T-helper 22 cell (primary cell): ENCODE results near the gene HRCT1.
"Not testable (repeated sequence)": the region's sequence is repeated elsewhere in the genome, so short reads cannot be mapped to it uniquely, and the experiment has no call there.

Source experiments
- DNase-seq: peaks from one replicate; pipeline ENCODE4 v3.0.0-alpha.2; 2020; ENCODE audit warnings: low read depth

The HRCT1 gene

DNA sequence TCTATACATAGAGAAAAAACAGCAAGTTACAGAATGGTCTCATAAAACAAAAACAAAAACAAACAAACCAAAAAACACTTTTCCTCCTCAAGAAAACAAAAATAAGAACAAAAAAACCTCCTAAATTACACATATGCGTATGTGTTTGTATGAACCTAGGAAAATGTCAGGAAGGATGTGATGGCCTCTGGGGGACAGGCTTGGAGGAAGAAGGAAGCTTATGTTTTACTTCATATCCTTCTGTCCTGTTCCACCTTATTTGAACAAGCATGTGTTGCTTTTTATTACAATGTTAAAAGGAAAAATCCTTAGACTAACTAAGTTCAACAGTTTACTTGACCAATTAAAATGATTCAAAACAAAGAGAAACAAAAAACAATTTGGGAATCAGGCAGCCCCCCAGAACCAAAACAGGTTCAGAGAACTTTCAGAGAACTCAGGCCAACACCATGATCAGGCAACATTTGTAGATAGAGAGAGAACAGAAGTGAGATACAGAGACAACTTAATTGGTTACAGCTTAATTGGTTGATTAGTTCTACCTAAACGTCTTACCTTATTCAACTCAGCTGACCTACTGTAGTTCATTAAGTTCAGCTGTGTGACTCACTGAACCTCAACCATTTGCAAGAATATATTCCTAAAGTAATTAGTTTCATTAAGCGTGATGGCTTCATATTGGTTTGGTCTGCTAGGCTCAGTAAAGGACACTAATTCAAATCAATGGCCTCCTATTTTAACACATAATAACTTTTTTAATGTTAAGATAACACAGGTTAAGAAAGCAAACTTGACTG lies 13.4 kb downstream of the HRCT1 start:
- DNase-seq, result no peak

DNA sequence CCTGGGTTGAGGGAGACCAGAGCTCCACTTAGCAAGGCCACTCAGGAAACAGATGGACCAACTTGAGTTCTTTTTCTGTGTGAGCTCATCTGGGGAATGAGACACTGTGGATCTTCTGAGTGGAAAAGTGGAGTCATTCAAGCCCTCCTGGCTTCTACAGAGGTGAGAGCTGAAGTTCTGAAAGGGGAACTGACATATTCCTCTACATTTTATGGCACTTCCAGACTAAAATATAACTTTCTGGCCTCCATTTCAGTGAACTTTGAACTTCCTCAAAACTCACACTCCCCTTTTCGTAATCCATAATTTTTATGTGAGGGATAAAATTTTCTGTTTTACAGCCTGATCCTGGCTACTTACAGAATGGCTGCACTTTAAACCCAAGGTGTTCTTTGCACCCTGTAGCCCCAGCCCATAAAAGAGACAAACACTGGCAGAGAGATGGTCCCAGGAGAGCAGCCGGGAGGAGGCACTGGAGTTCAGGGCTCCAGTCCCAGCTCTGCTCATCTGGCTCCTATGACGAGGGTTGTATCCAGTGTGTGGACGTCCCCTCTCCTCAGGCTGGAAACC lies 14.1 kb downstream of the HRCT1 start:
- DNase-seq, result no peak

DNA sequence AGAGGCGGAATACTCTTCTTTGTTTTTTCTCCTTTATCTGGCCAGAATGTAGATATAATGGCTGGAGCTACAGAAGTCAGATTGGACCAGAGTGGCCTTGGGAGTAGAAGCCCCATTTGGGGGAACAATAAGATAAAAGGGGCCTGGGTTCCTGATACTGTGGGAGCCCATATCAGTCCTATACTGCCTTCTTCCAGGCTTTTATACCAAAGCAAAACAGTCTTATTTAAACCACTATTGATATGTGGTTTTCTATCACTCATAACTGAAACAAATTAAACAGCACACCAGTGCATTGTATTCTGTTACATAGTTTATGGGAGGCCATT lies 17.6 kb downstream of the HRCT1 start:
- no peak for DNase-seq

DNA sequence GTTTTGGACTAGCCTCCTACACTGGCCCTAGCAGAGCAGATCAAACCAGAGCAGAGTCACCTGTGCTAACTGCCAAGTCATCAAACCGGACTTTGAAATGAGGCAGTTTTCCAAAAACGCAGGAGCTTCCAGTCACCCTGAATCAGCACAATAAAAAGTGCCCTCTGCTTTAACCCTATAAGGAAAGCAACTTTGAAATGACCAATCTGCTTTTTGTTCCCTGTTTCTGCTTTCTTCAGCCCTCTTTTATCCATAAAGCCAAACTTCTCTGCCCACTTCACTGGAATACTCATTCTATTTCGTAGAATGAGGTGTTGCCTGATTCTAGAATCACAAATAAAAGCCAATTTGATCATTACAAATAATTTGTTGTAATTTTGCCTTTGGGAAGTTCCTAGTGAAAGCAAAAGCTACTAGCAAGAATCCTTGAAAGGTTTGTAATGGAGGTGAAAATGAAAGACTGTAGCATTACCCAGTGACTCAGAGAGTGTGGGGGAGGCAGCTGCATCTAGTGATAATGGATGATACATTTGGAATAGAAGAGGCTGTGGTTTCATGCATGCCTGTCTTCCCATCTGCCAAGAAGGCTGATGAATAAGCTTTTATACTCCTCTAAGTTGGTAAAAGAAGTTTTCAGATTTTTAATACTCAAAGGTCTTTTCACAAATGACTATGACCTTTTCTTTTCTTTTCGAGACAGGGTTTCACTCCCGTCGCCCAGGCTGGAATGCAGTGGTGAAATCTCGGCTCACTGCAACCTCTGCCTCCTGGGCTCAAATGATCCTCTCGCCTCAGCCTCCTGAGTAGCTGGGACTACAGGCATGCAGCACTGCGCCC lies 18.1 kb downstream of the HRCT1 start:
- no peak for DNase-seq

DNA sequence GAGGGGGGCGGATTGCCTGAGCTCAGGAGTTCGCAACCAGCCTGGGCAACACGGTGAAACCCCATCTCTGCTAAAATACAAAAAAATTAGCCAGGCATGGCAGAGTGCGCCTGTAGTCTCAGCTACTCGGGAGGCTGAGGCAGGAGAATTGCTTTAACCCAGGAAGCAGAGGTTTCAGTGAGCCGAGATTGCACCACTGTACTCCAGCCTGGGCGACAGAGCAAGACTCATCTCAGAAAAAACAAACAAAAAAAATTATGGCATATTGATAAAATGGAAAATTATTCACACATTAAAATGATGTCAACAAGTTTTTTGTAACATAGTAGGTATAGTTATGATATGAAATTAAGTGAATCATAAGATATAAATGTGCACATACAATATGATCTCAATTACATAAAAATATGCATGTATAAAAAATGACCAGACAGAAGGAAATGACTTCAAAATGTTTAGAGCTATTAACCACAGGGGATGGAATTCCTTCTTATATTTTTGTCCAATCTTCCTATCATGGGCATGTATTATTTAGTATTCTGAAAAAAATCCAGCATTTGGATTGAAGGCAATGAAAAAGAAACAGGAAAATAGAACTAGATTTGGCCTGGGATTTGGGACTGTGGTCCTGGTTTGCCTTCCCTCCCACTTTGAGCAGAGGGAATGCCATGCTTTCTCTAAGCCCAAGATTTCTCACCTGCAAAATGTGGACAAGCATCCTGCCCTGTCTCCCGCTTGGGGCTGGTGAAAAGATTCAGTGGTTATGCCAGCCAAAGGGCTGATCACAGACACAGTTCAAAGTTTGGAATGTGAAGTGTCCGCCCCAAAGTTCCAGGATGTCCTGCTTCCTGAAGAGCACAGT lies 22.8 kb downstream of the HRCT1 start:
- no peak for DNase-seq

DNA sequence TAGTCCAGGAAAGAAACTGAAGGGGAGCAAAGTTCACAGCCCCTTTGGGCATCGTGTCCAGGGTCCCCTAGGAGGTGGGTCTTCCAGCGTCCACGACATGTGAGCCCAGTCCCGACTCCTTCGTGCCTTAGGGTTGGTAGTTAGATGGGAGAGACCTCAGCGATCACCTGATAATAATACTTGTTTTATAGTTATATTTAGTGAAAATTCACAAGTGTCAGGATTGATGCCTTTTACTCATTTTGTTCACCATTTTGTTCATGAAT lies 23.4 kb downstream of the HRCT1 start:
- no peak for DNase-seq

DNA sequence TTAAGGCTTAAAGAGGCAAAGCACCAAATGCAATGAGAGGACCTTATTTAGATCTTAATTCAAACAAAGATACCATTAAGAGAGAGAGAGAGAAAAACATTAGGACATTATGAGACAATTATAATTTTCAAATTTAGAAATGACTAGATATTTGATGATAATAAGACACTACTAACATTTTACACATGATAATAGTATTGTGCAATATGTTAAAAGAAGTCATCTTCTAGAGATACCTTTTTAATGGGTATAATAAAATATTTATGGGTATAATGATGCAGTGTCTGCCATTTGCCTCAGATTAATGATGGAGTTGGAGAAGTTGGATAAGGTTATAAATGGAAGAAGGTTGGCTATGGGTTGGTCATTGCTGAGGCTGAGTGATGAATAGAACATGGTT lies 24.5 kb downstream of the HRCT1 start:
- DNase-seq, result no peak

DNA sequence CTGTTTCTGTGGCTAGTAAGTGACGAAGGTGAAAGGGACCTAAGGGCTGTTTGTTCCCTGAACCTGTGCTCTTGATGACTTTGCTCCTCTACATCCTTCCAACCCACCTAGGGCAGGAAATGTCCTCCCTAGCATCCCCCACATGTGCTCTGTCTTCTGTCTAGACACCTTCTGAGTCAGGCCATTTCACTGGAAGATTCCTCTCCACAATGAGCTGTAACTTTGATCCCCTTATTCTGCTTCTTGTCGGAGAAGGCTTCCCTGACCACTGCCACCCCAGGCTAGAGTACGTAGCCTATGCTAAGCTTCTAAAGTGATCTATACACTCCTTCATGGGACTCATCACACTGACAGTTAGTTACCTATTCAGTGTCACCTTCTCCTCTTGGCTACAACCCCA lies 25.0 kb downstream of the HRCT1 start:
- no peak for DNase-seq

DNA sequence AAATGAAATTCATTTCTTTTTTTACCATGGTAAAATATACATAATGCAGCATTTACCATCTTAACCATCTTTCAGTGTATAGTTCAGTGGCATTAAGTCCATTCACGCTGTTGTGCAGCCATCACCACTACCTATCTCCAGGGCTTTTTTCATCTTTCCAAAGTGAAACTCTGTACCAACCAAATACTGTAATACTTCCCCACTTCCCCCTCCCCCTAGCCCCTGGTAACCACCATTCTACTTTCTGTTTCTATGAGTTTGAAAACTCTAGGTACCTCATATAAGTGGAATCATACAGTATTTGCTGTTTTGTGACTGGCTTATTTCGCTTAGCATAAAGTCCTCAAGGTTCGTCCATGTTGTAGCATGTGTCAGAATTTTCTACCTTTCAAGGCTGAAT lies 26.7 kb downstream of the HRCT1 start:
- DNase-seq, result no peak

DNA sequence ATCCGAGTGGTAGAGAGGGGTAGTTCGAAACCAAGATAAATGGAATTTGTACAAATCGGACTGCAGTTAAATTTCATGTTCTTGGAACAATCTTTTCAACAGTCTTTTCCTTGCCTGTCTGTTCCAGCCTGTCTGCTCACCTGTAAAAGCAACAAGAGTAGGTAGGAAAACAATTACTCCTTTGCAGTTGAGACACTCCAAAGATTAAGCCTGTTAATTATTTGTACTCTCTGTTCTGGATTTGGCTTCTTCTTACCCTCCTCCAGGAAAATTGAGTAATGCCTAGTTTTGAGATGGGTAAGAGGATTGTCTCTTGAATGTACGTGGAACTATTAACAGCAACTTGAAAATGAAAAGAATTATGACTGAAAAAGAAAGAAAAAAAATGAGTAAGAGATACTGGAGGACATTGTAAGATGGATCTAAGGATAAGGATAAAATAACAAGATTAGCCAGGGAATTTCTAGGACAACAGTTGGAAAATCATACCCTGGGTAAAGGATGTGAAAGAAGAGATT lies 27.6 kb downstream of the HRCT1 start:
- DNase-seq, result no peak

DNA sequence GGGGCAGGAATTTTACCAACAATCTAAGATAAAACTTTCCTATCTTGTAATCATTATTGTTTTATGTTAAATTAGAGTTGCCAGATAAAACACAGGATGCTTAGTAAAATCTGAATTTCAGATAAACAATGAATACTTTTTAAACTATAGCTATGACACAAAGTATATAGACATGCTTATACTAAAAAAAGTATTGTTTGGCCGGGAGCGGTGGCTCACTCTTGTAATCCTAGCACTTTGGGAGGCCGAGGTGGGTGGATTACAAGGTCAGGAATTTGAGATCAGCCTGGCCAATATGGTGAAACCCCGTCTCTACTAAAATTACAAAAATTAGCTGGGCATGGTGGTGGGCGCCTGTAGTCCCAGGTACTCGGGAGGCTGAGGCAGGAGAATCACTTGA lies 28.1 kb downstream of the HRCT1 start:
- not testable (repeated sequence) for DNase-seq

DNA sequence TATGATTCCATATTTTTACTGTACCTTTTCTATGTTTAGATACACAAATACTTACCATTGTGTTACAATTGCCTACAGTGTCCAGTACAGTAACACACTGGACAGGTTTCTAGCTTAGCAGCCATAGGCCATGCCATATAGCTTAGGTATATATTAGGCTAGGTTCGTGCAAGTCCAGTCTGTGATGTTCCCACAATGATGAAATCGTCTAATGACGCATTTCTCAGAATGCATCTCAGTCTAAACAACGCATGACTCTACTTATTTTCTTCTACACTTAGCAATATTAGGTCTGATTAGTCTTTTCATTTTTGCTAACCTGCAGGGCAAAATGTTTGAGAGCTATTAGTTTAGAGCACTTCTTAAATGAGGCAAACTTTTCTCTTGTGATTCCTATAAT lies 29.3 kb downstream of the HRCT1 start:
- no peak for DNase-seq

DNA sequence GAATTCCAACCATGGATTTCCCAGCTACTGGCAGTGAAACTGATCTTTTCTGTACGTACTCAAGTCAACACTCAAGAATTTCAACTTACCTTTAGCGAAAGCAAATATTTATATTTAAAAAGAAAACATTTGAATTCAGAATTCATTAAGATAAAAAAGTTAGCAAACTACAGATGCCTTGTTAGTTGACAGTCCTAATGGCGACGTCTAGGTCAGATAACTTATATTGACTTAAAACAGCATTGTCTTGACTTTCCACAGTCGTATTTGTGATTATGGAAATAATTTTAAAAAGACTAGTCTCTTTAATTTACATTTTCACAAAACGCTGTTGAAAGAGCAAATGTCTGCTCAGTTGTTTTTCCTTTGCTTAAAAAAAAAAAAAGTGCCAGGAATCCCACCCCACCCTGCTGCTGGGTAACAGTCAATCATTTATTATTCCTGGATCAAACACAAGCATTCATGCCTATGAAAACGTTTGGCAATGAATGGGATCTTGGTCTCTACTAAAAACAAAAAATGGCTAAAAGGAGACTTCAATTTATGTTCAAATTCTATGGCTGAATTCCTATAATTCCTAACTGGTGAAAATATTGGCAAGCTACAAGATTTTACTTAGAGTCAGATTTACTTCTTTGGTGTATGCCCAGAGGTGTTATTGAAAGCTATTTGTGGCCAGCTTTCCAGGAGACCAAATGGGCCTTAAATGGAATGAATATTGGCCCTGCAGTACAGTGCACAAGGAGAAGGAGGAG lies 29.9 kb downstream of the HRCT1 start:
- DNase-seq, result no peak

DNA sequence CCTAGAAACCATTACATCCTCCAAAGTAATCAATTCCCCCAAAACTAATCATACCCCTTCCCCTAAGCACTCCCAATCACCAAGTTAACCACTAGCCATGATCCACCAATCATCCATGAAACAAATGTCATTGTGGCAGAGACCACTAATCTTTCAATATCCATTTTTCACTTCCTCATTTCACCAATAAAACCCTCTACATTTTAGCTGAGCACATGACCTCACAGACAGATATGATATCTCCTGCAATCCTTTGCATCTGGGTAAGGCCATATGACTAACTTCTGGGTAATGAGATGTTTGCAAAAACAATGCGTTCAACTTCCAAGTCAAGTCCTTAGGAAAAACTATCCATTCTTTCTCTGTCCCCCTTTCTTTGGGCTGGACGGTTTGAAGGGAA lies 31.2 kb downstream of the HRCT1 start:
- no peak for DNase-seq

DNA sequence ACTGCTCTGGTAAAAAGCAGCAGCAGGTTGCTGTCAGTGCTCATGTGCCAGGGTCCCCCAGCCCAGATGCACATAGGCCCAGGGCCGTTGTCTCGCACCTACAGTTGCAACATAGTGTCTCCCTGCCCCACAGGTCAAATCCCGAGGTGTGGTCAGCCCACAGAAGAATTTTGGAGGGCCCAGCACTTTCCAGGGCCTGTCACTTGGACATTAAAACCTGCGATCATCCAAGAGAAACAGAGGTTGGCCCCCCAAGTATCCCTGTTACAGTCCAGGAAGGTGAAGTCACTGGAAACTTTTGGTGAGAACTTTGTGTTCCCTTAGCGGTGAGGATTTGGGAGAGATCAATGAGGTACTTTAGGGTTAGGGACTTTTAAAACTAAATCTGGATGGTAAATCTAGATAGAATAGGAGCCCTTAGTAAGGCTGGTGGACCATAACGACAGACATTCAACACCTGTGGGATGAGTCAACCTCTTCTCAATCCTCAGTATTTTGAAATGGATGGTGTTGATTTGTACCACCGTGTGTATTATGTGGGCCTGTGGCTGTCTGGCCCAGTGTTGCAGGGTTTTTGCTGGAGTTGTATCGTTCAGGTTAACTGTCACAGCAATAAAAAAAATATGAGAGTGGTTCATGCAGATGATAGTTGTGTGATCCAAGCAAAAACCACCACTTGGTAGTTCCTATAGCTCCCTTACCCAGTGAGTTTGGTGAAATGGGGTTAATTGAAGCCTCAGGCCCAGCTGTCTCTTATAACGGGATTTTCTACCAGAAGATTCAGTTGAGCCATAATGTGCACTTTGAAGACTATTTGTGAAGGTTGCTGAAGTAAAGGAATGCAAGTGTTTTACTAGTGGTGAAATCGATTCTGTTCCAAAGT lies 32.7 kb downstream of the HRCT1 start:
- DNase-seq, result no peak

DNA sequence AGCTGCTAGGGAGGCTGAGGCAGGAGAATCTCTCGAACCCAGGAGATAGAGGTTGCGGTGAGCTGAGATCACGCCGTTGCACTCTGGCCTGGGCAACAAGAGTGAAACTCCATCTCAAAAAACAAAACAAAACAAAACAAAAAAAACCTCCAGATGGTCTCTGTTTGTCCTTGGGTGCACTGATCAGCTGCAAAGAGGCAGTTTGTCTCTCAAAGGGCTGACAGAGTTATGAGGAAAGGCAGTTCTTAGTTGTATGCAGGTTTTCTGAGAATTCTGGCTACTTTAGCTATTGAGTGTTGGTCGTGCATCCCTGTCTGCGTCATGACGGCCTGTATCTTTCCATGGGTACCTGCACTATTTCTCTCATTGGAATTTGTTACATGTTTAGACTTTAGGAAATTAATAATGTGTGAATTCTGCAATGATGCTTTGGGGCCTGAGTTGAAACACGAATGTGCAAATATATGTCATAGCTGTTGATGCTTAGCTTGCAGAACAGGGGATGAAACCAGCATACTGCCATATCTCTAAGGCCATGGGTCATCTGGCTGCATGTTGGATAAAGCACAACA lies 33.8 kb downstream of the HRCT1 start:
- DNase-seq, result no peak

DNA sequence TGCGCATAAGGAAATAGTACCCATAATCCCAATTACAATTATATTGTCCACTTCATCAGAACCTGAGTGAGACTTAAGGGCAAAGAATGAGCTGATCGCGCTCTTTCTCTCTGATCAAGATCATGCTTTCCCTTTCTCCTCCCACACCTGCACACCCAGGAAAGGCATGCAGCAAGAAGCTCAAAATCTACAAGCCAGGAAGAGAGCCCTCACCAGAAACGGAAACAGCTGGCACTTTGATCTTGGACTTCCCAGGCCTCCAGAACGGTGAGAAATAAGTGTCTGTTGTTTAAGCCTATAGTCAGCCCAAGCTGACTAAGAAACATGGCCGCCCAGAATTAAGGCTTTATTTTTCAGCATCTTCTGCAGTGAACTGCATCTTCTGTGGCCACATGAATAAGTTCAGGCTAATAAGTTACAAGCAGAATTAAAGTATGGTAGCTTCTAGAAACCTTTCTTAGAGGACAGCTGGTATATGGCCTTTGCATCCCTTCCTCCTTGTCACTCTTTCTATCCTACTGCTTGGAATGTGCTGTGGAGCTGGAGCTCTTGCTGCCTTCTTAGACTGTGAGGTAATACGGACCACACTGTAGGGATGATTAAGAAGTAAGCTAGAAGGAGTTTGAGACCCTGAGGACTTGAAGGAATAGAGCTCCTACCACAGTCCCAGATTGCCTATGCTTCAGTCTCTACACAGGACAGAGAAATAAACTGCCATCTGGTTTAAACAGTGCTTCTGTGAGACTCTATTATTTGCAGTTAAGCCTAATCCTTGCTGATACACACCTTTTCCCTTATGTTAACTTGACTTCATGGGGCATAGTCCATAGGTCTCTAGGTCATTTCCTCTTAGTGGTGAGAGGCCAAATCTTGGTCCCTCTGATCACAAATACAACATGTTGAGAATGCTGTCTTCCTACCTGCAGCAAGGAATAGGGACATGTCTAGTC lies 34.7 kb downstream of the HRCT1 start:
- peak; percentile 18 for DNase-seq

DNA sequence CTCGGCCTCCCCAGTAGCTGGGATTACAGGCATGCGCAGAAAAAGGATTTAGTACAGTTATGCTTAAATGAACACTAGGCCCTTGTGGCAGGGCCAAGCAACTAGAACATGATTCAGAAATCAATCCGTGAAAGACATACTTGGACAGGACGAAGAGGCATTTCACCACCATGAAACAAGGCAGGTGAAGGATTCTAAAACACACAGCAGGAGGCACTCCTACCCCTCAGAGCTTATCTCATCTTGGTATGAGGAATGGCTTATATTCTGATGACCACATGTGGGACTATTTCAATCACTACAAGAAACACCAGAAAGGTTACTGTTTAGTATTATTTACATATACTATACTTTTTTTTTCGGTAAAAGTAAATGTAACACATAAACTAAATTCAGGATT lies 36.3 kb downstream of the HRCT1 start:
- DNase-seq, result no peak

DNA sequence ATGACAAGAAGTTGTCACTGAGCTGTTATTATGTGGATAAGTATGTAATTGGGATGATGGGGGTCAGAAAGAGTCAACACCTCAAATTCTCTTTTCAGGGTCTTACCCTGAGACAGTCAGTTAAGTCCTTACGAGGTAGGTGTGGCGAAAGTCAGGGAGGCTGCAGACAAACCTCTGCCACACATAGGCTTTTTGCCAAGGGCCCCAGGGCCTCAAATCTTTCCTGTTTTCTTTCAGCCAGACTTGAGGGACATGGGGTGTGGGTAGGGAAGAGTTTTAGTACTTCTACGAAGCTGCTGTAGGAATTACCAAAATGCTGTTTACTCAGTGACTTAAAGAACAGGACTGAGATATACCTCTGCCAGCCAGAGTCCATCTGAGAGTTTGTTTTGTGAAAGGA lies 38.2 kb downstream of the HRCT1 start:
- DNase-seq, result no peak
